Gastrocnemius medialis (tissue), 4 donors: ENCODE measurements around the gene SYTL5. TPM values are rescaled to one million over a fixed set of nuclear protein-coding genes. Genes with fewer than 3 reads are reported as not detected.

Source experiments
- ATAC-seq, 2 donors: fragments of 150-250 bp; one replicate each; pipeline ENCODE4 v1.9.1; 2016
- DNase-seq, 2 donors: peaks; one replicate each; pipeline ENCODE4 v3.0.0-alpha.2; 2019
- H3K27ac ChIP-seq, 4 donors: fragments of 200-600 bp; sonication (generic); 1 replicate in 1 of 4; 2 replicates in 3 of 4; pipeline ENCODE4 v1.5.1; 2016 to 2018; ENCODE audit warnings: mild to moderate bottlenecking in 2 of 4, moderate library complexity in 1 of 4
- H3K27me3 ChIP-seq, 3 donors: fragments of 200-600 bp; sonication (generic) in 2 of 3; 1 replicate in 1 of 3; 2 replicates in 2 of 3; pipeline versions ENCODE4 v1.5.1 to v1.6.0; 2016 to 2019; ENCODE audit warnings: mild to moderate bottlenecking in 1 of 3, moderate library complexity in 1 of 3
- H3K36me3 ChIP-seq, 2 donors: fragments of 200-600 bp; sonication (generic) in 1 of 2; one replicate each; pipeline ENCODE4 v1.5.1; 2017 to 2018
- H3K4me1 ChIP-seq, 2 donors: fragments of 200-600 bp; sonication (generic) in 1 of 2; one replicate each; pipeline ENCODE4 v1.5.1; 2016 to 2017; ENCODE audit warnings: mild to moderate bottlenecking in 2 of 2
- H3K4me3 ChIP-seq, 4 donors: fragments of 200-600 bp; sonication (generic) in 3 of 4; 1 replicate in 1 of 4; 2 replicates in 3 of 4; pipeline ENCODE4 v1.5.1; 2016 to 2019; ENCODE audit warnings: mild to moderate bottlenecking in 2 of 4
- H3K9me3 ChIP-seq, 3 donors: fragments of 200-600 bp; sonication (generic) in 2 of 3; 1 replicate in 1 of 3; 2 replicates in 2 of 3; pipeline ENCODE4 v1.5.1; 2016 to 2019
- POLR2A ChIP-seq, 2 donors: fragments of 450-650 bp; IDR thresholded peaks; one replicate each; pipeline ENCODE4 v1.6.1; 2017; ENCODE audit warnings: antibody characterized with exemption in 2 of 2, mild to moderate bottlenecking in 2 of 2, moderate library complexity in 2 of 2
- in situ Hi-C, 4 donors: fragments of 200-750 bp; cut with MboI; loops; one replicate each; pipeline versions ENCODE4 v1.15.0 to v1.8.0; 2017; ENCODE audit warnings: low sequenced_read_pairs in 4 of 4
- intact Hi-C: fragments of 100-400 bp; cut with DNase I; formaldehyde crosslinking; loops from one replicate; pipeline ENCODE4 v1.15.1; 2023; ENCODE audit warnings: low total_unique reads
- total RNA-seq, 4 donors: library from RNA; depleted of rRNA; stranded (reverse); fragments of >200 nt; gene quantifications; one replicate each; pipeline versions ENCODE4 v1.1.0 to v1.2.3, GENCODE V29; 2016
- TF ChIP-seq, protein P1 (sequence below), 5 experiments: fragments of 450-650 bp in 3 of 5; fragments of 200-600 bp in 2 of 5; sonication (generic) in 2 of 5; IDR thresholded peaks in 4 of 5; conservative IDR thresholded peaks in 1 of 5; 1 replicate in 4 of 5; 2 replicates in 1 of 5; pipeline ENCODE4 v1.5.1; 2016 to 2019; ENCODE audit warnings: antibody characterized with exemption in 5 of 5, mild to moderate bottlenecking in 3 of 5, moderate library complexity in 3 of 5

SYTL5 gene
- total RNA-seq, 4 donors from 2014 or later, result not detected

DNA sequence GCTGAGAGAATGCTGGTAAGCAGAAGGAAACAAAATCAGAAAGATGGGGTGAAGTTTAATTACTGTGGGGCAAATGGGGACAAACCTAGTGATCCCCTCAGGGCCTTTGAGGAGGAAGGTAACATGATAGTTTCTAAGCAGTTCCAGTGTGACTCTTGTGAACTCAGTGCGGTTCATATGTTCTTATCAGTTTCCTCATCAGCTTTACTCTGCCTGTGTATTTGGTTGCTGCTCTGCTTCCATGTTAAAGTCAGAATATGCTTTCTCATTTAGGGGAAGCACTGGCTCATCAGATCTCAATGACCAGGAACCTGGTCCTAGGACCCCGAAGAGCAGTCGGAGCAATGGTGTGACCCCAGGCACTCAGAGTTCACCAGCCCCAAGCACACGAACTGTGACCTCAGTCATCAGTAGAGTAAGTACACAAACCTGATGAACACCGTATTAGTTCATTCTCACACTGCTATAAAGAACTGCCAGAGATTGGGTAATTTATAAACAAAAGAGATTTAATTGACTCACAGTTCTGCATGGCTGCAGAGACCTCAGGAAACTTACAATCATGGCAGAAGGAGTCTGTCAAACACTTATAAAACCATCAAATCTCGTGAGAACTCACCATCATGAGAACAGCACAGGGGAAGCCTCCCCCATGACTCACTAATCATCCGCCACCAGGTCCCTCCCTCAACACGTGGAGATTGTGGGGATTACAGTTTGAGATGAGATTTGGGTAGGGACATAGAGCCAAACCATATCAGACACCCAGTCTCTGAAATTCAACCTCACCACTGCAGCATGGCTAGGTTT, 83.0 kb downstream of the SYTL5 start:
- intact Hi-C loops, result no loop called here
- Histone ChIP-seq H3K9me3 (no peaks in the 10 kb centered on the region), H3K4me1 (no peaks in the 10 kb centered on the region), H3K27ac (no peak overlapping the region), H3K27me3 (no peaks in the 10 kb centered on the region), H3K4me3 (no peak overlapping the region), H3K36me3 (no peaks in the 10 kb centered on the region)
- in situ Hi-C loops, result no loop called here
- DNase-seq (no peak), ATAC-seq (no peak)
- TF ChIP-seq POLR2A (IDR thresholded peaks at IDR 0.05), result no peak
- TF ChIP-seq, protein P1, sequence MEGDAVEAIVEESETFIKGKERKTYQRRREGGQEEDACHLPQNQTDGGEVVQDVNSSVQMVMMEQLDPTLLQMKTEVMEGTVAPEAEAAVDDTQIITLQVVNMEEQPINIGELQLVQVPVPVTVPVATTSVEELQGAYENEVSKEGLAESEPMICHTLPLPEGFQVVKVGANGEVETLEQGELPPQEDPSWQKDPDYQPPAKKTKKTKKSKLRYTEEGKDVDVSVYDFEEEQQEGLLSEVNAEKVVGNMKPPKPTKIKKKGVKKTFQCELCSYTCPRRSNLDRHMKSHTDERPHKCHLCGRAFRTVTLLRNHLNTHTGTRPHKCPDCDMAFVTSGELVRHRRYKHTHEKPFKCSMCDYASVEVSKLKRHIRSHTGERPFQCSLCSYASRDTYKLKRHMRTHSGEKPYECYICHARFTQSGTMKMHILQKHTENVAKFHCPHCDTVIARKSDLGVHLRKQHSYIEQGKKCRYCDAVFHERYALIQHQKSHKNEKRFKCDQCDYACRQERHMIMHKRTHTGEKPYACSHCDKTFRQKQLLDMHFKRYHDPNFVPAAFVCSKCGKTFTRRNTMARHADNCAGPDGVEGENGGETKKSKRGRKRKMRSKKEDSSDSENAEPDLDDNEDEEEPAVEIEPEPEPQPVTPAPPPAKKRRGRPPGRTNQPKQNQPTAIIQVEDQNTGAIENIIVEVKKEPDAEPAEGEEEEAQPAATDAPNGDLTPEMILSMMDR (IDR thresholded peaks at IDR 0.05 in 4 of 5, conservative IDR thresholded peaks at IDR 0.05 in 1 of 5), result no peak

DNA sequence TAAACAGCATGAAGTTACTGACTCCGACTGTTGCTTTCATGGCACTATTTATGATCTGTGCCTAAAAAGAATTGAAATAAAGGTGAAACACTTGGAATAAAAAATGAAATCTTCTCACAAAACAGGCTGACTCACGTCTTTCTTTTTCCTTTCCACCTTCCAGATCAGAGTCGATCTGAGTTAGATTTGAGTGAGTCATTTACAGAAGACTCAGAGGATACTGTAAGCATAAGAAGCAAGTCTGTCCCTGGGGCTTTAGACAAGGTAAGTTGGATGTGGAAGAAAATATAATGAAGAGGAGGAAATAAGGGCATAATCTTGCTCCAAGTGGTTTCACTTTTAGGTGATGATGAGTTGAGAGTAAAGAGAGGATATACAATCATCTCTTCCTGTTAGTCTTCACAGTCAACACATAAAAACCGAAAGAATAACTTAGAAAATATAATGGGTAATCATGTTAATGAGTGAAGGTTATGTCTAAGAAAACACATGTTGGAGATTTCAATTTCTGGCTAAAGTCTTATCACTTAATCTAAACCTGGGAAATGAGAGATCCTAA, 89.7 kb downstream of the SYTL5 start:
- peaks cover 0 to 9% (median 2%) of the 10 kb centered on the region in 3 donors for H3K9me3 ChIP-seq
- H3K27ac ChIP-seq, result no peak overlapping the region
- no peaks in the 10 kb centered on the region for H3K27me3 ChIP-seq
- no peak for ATAC-seq
- no peaks in the 10 kb centered on the region for H3K36me3 ChIP-seq
- no peak for DNase-seq
- intact Hi-C loops (no loop called here), in situ Hi-C loops (no loop called here)
- H3K4me3 ChIP-seq, result no peak overlapping the region
- TF ChIP-seq POLR2A (IDR thresholded peaks at IDR 0.05), result no peak
- TF ChIP-seq, protein P1 (IDR thresholded peaks at IDR 0.05 in 4 of 5, conservative IDR thresholded peaks at IDR 0.05 in 1 of 5), result no peak
- no peaks in the 10 kb centered on the region for H3K4me1 ChIP-seq

DNA sequence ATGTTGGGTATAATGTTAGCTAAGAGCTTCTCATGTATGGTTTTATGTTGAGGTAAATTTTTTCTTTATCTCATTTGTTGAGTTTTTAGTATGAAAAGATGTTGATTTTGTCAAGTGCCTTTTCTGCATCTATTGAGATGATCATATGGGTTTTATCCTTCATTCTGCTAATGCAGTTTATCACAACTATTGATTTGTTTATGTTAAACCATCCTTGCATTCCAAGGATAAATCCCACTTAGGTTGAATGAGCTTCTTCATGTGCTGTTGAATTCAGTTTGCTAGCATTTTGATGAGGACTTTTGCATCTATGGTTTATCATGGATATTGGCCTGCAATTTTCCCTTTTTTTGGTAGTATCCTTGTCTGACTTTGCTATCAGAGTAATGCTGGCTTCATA, 93.3 kb downstream of the SYTL5 start:
- TF ChIP-seq, protein P1 (IDR thresholded peaks at IDR 0.05 in 4 of 5, conservative IDR thresholded peaks at IDR 0.05 in 1 of 5), result no peak
- TF ChIP-seq POLR2A (IDR thresholded peaks at IDR 0.05), result no peak
- intact Hi-C loops (no loop called here), in situ Hi-C loops (no loop called here)
- Histone ChIP-seq H3K36me3 (no peaks in the 10 kb centered on the region), H3K27me3 (no peaks in the 10 kb centered on the region), H3K27ac (no peak overlapping the region), H3K4me1 (no peaks in the 10 kb centered on the region), H3K4me3 (no peak overlapping the region), H3K9me3 (peaks cover 0 to 9% (median 2%) of the 10 kb centered on the region in 3 donors)
- ATAC-seq (no peak), DNase-seq (no peak)

DNA sequence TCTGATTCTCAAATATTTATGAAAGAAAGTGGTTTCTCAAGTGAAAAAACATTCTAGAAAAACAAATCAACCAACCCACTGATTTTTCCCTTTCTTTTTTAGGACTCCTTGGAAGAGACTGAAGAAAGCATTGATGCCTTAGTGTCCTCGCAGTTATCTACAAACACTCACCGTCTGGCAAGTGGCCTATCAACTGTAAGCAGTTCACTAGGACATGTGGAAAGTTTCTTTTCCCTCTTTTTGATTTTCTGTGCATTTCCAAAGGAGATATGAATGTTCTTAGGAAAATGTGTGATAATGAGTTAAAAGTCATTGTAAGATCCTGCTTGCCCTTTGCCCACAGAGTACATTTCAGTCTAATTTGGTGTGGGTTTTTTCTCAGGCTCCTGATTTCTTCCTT, 95.9 kb downstream of the SYTL5 start:
- peaks cover 0 to 9% (median 5%) of the 10 kb centered on the region in 3 donors for H3K9me3 ChIP-seq
- no peaks in the 10 kb centered on the region for H3K27me3 ChIP-seq
- no peaks in the 10 kb centered on the region for H3K36me3 ChIP-seq
- TF ChIP-seq, protein P1 (IDR thresholded peaks at IDR 0.05 in 4 of 5, conservative IDR thresholded peaks at IDR 0.05 in 1 of 5), result no peak
- TF ChIP-seq POLR2A (IDR thresholded peaks at IDR 0.05), result no peak
- H3K4me1 ChIP-seq, result no peaks in the 10 kb centered on the region
- intact Hi-C loops, result no loop called here
- no peak for ATAC-seq
- in situ Hi-C loops, result no loop called here
- DNase-seq, result no peak
- H3K27ac ChIP-seq, result no peak overlapping the region
- H3K4me3 ChIP-seq, result no peak overlapping the region
